HepG2 (cell line): ENCODE results near the gene GNB3. TPM values are rescaled to one million over a fixed set of nuclear protein-coding genes. Genes with fewer than 3 reads are reported as not detected.
A peak's percentile ranks its signal among the peaks of the same experiment; 100 is the strongest.

ENCODE experiments used
- DNMT3B ChIP-seq: conservative IDR thresholded peaks from 2 replicates; pipeline ENCODE4 v1.6.1; 2016; ENCODE audit warnings: missing biosample characterization, control low read depth
- EEA1 ChIP-seq: sonication (generic); formaldehyde crosslinking; IDR thresholded peaks from 2 replicates; pipeline ENCODE4 v1.5.1; 2020; ENCODE audit warnings: mild to moderate bottlenecking, missing genetic modification reagents, borderline replicate concordance
- IKZF4 ChIP-seq: sonication (generic); formaldehyde crosslinking; IDR thresholded peaks from 2 replicates; pipeline ENCODE4 v1.5.1; 2020; ENCODE audit warnings: borderline replicate concordance, mild to moderate bottlenecking, low read depth, missing genetic modification reagents; ENCODE audit errors: not compliant biosample characterization
- JARID2 ChIP-seq: sonication (generic); formaldehyde crosslinking; IDR thresholded peaks from 2 replicates; pipeline ENCODE4 v1.8.1; 2023; ENCODE audit warnings: missing genetic modification reagents, inconsistent platforms; ENCODE audit not compliant: insufficient replicate concordance
- KLF11 ChIP-seq: IDR thresholded peaks from 2 replicates; pipeline ENCODE4 v1.6.1; 2016; ENCODE audit warnings: missing compliant biosample characterization
- MIER2 ChIP-seq: IDR thresholded peaks from 2 replicates; pipeline ENCODE4 v1.6.1; 2016; ENCODE audit warnings: missing biosample characterization, missing genetic modification reagents
- MTF2 ChIP-seq: sonication (generic); formaldehyde crosslinking; IDR thresholded peaks from 2 replicates; pipeline ENCODE4 v1.5.0; 2020; ENCODE audit warnings: missing genetic modification reagents, borderline replicate concordance
- PAF1 ChIP-seq: IDR thresholded peaks from 2 replicates; pipeline ENCODE4 v1.6.1; 2016; ENCODE audit warnings: missing genetic modification reagents, missing compliant biosample characterization
- SALL1 ChIP-seq: sonication (generic); formaldehyde crosslinking; IDR thresholded peaks from 2 replicates; pipeline ENCODE4 v1.8.0; 2022; ENCODE audit warnings: mild to moderate bottlenecking, missing genetic modification reagents
- SRF ChIP-seq: IDR thresholded peaks from 2 replicates; pipeline ENCODE4 v1.6.1; 2011; ENCODE audit warnings: mild to moderate bottlenecking, low read depth, low read length, moderate library complexity
- TCF7L2 ChIP-seq: IDR thresholded peaks from 2 replicates; pipeline ENCODE4 v1.6.1; 2011; ENCODE audit warnings: mild to moderate bottlenecking, low read depth, low read length, moderate library complexity
- TMF1 ChIP-seq: sonication (generic); formaldehyde crosslinking; IDR thresholded peaks from 2 replicates; pipeline ENCODE4 v1.8.1; 2022; ENCODE audit warnings: low read depth, missing genetic modification reagents
- ZFP37 ChIP-seq: sonication (generic); formaldehyde crosslinking; IDR thresholded peaks from 2 replicates; pipeline ENCODE4 v1.4.0; 2020; ENCODE audit warnings: missing genetic modification reagents, borderline replicate concordance
- ZNF24 ChIP-seq: fragments of 450-650 bp; IDR thresholded peaks from 2 replicates; pipeline ENCODE4 v1.6.1; 2017; ENCODE audit warnings: antibody characterized with exemption, mild to moderate bottlenecking
- ZNF350 ChIP-seq: sonication (generic); formaldehyde crosslinking; IDR thresholded peaks from 2 replicates; pipeline ENCODE4 v1.4.0; 2020; ENCODE audit warnings: mild to moderate bottlenecking, low read depth, missing genetic modification reagents, borderline replicate concordance
- ZNF552 ChIP-seq: sonication (generic); formaldehyde crosslinking; IDR thresholded peaks from 2 replicates; pipeline ENCODE4 v1.9.0; 2022; ENCODE audit warnings: missing genetic modification reagents, mild to moderate bottlenecking, borderline replicate concordance
- ZNF776 ChIP-seq: sonication (generic); formaldehyde crosslinking; IDR thresholded peaks from 2 replicates; pipeline ENCODE4 v1.4.0; 2020; ENCODE audit warnings: mild to moderate bottlenecking, missing genetic modification reagents
- ZNF784 ChIP-seq: sonication (generic); formaldehyde crosslinking; IDR thresholded peaks from 2 replicates; pipeline ENCODE4 v1.5.1; 2020; ENCODE audit warnings: missing genetic modification reagents, mild to moderate bottlenecking, borderline replicate concordance
- polyA plus RNA-seq, 8 experiments: library from polyadenylated mRNA; depleted of rRNA in 3 of 8; stranded (reverse) in 7 of 8; unstranded in 1 of 8; fragments of >200 nt; fragmentation: Illumina TruSeq in 4 of 8; extraction: Trizol in 4 of 8; gene quantifications; 2 replicates each; pipeline versions ENCODE4 v1.2.1 to v1.2.3, GENCODE V29; 2011 to 2016; ENCODE audit warnings: low read depth in 4 of 8, missing spikeins in 1 of 8, mixed read lengths in 1 of 8; ENCODE audit not compliant: insufficient read depth in 1 of 8
- total RNA-seq, 5 experiments: library from RNA; depleted of rRNA; stranded (reverse); fragments of >200 nt; fragmentation: Illumina TruSeq; extraction: Trizol; gene quantifications; 2 replicates each; pipeline ENCODE4 v1.2.3, GENCODE V29; 2016; ENCODE audit warnings: low read depth in 1 of 5
- TF ChIP-seq, protein P1 (sequence below), 2 experiments: fragments of 450-650 bp in 1 of 2; sonication (generic) in 1 of 2; formaldehyde crosslinking in 1 of 2; IDR thresholded peaks; 2 replicates each; pipeline versions ENCODE4 v1.6.1 to v1.8.0; 2016 to 2022; ENCODE audit warnings: antibody characterized with exemption in 1 of 2, mild to moderate bottlenecking in 1 of 2, missing genetic modification reagents in 1 of 2

The GNB3 gene
- total and polyA plus RNA-seq, 2 of the 13 experiments (the other 11 are each of a cell fraction or from before 2014, with no cell fraction given): 1.3 to 3.6 TPM

GRCh38 chr12:6825398-6826124 lies 15.2 kb upstream of the GNB3 start (continued):
- TF ChIP-seq ZNF784 (CRISPR knock-in tag): no peak
- no peak for TF ChIP-seq ZNF552 (CRISPR knock-in tag)
- TF ChIP-seq TMF1 (CRISPR knock-in tag): no peak
- no peak for TF ChIP-seq SRF
- TF ChIP-seq KLF11 (CRISPR knock-in tag): no peak
- TF ChIP-seq SALL1: peak; percentile 39; the same call in 1 of the 2 replicates
- TF ChIP-seq ZNF350: peak; percentile 50; the same call in 1 of the 2 replicates
- TF ChIP-seq MIER2 (CRISPR knock-in tag): no peak
- TF ChIP-seq ZNF776: no peak
- no peak for TF ChIP-seq EEA1 (CRISPR knock-in tag)
- TF ChIP-seq MTF2 (CRISPR knock-in tag): no peak
- TF ChIP-seq TCF7L2: no peak
- no peak for TF ChIP-seq JARID2 (CRISPR knock-in tag)
- TF ChIP-seq, protein P1, sequence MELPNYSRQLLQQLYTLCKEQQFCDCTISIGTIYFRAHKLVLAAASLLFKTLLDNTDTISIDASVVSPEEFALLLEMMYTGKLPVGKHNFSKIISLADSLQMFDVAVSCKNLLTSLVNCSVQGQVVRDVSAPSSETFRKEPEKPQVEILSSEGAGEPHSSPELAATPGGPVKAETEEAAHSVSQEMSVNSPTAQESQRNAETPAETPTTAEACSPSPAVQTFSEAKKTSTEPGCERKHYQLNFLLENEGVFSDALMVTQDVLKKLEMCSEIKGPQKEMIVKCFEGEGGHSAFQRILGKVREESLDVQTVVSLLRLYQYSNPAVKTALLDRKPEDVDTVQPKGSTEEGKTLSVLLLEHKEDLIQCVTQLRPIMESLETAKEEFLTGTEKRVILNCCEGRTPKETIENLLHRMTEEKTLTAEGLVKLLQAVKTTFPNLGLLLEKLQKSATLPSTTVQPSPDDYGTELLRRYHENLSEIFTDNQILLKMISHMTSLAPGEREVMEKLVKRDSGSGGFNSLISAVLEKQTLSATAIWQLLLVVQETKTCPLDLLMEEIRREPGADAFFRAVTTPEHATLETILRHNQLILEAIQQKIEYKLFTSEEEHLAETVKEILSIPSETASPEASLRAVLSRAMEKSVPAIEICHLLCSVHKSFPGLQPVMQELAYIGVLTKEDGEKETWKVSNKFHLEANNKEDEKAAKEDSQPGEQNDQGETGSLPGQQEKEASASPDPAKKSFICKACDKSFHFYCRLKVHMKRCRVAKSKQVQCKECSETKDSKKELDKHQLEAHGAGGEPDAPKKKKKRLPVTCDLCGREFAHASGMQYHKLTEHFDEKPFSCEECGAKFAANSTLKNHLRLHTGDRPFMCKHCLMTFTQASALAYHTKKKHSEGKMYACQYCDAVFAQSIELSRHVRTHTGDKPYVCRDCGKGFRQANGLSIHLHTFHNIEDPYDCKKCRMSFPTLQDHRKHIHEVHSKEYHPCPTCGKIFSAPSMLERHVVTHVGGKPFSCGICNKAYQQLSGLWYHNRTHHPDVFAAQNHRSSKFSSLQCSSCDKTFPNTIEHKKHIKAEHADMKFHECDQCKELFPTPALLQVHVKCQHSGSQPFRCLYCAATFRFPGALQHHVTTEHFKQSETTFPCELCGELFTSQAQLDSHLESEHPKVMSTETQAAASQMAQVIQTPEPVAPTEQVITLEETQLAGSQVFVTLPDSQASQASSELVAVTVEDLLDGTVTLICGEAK (IDR thresholded peaks at IDR 0.05): no peak
- TF ChIP-seq, protein P1 (CRISPR knock-in tag; IDR thresholded peaks at IDR 0.05): no peak
- TF ChIP-seq PAF1 (CRISPR knock-in tag): peak; percentile 58; the same call in 1 of the 2 replicates
- no peak for TF ChIP-seq DNMT3B (CRISPR knock-in tag)
- TF ChIP-seq ZFP37: no peak
- TF ChIP-seq ZNF24: no peak
- TF ChIP-seq IKZF4 (CRISPR knock-in tag): no peak
